Mesendoderm (in vitro differentiated cells): Measurements from ENCODE around the gene TFDP1.

ENCODE experiments used
- DNase-seq: peaks from one replicate; pipeline ENCODE4 v3.0.0; 2013
- H2AK5ac ChIP-seq: 2 replicates; pipeline ENCODE4 v1.6.1; 2013; ENCODE audit warnings: low read length, inconsistent platforms
- H2BK120ac ChIP-seq: 2 replicates; pipeline ENCODE4 v1.6.1; 2013; ENCODE audit warnings: low read depth, mild to moderate bottlenecking, low read length, moderate library complexity, mixed read lengths
- H2BK15ac ChIP-seq: replicated peaks from 2 replicates; pipeline ENCODE4 v1.6.1; 2013; ENCODE audit warnings: low read depth, mild to moderate bottlenecking, moderate library complexity
- H2BK5ac ChIP-seq: 2 replicates; pipeline ENCODE4 v1.6.1; 2013; ENCODE audit warnings: low read length, inconsistent platforms
- H3K18ac ChIP-seq: 2 replicates; pipeline ENCODE4 v1.6.1; 2013; ENCODE audit warnings: mild to moderate bottlenecking, low read length, mixed read lengths
- H3K23ac ChIP-seq: one replicate; pipeline ENCODE4 v1.6.1; 2013; ENCODE audit warnings: low read length
- H3K27ac ChIP-seq: 2 replicates; pipeline ENCODE4 v1.5.1; 2013; ENCODE audit warnings: low read depth, mild to moderate bottlenecking, inconsistent platforms, low read length, moderate library complexity
- H3K27me3 ChIP-seq: 2 replicates; pipeline ENCODE4 v1.6.1; 2013; ENCODE audit warnings: low read length, control low read depth, mild to moderate bottlenecking, inconsistent platforms; ENCODE audit not compliant: insufficient read depth, poor library complexity
- H3K36me3 ChIP-seq: 2 replicates; pipeline ENCODE4 v1.6.1; 2013; ENCODE audit warnings: low read length, inconsistent platforms; ENCODE audit not compliant: control insufficient read depth, insufficient read depth
- H3K4ac ChIP-seq: one replicate; pipeline ENCODE4 v1.6.1; 2013; ENCODE audit warnings: low read depth, mild to moderate bottlenecking, low read length, moderate library complexity
- H3K4me1 ChIP-seq: 2 replicates; pipeline ENCODE4 v1.6.1; 2013; ENCODE audit warnings: low read depth, low read length, inconsistent platforms; ENCODE audit not compliant: control insufficient read depth
- H3K4me2 ChIP-seq: 2 replicates; pipeline ENCODE4 v1.6.1; 2013; ENCODE audit warnings: low read length
- H3K4me3 ChIP-seq: 2 replicates; pipeline ENCODE4 v1.5.1; 2013; ENCODE audit warnings: mild to moderate bottlenecking, low read length
- H3K56ac ChIP-seq: one replicate; pipeline ENCODE4 v1.6.1; 2013; ENCODE audit warnings: low read length
- H3K79me1 ChIP-seq: 2 replicates; pipeline ENCODE4 v1.6.1; 2013; ENCODE audit warnings: low read length, inconsistent platforms
- H3K79me2 ChIP-seq: 2 replicates; pipeline ENCODE4 v1.6.1; 2013; ENCODE audit warnings: mild to moderate bottlenecking, low read length; ENCODE audit not compliant: control insufficient read depth, insufficient read depth
- H3K9ac ChIP-seq: 2 replicates; pipeline ENCODE4 v1.6.1; 2013; ENCODE audit warnings: low read length, inconsistent platforms
- H4K5ac ChIP-seq: one replicate; pipeline ENCODE4 v1.6.1; 2013; ENCODE audit warnings: low read length
- H4K8ac ChIP-seq: one replicate; pipeline ENCODE4 v1.6.1; 2013; ENCODE audit warnings: low read depth, mild to moderate bottlenecking, control low read depth, low read length, moderate library complexity
- WGBS: extraction: QIAGEN DNeasy Blood & Tissue Kit; methylation state at CpG from one replicate; pipeline ENCODE4 v1.1.7; 2013; ENCODE audit warnings: low lambda C conversion rate, missing lambda C conversion rate; ENCODE audit not compliant: insufficient coverage; ENCODE audit errors: extremely low coverage; 5-methylcytosine and 5-hydroxymethylcytosine counted together

TFDP1 gene

GRCh38 chr13:113586661-113587479 is 2.3 kb downstream of the TFDP1 start:
- Histone ChIP-seq H3K18ac (no peak overlapping the region), H2AK5ac (no peak overlapping the region), H3K79me2 (peaks cover 57% of the 10 kb centered on the region), H3K27ac (no peak overlapping the region), H3K79me1 (peaks cover 30% of the 10 kb centered on the region), H2BK120ac (no peak overlapping the region), H3K9ac (peak overlapping the region; percentile 48), H3K36me3 (peaks cover 15% of the 10 kb centered on the region), H3K4ac (no peak overlapping the region), H3K27me3 (no peaks in the 10 kb centered on the region), H3K4me3 (no peak overlapping the region), H4K8ac (no peak overlapping the region), H2BK5ac (no peak overlapping the region), H3K4me1 (no peaks in the 10 kb centered on the region), H3K56ac (peak overlapping the region; percentile 52), H2BK15ac (no peak overlapping the region), H4K5ac (no peak overlapping the region), H3K23ac (no peak overlapping the region), H3K4me2 (no peak overlapping the region)
- DNase-seq, result no peak
- WGBS, result no CpG with 5 or more reads among the region's 23 CpGs

GRCh38 chr13:113588394-113589111 is 4.0 kb downstream of the TFDP1 start:
- Histone ChIP-seq H4K5ac (no peak overlapping the region), H4K8ac (no peak overlapping the region), H2BK120ac (no peak overlapping the region), H3K79me2 (peaks cover 70% of the 10 kb centered on the region), H3K9ac (no peak overlapping the region), H3K23ac (no peak overlapping the region), H3K4me1 (no peaks in the 10 kb centered on the region), H3K27me3 (no peaks in the 10 kb centered on the region), H3K4me2 (no peak overlapping the region), H2BK15ac (no peak overlapping the region), H3K79me1 (peaks cover 32% of the 10 kb centered on the region), H3K4ac (no peak overlapping the region), H3K27ac (no peak overlapping the region), H3K36me3 (peaks cover 17% of the 10 kb centered on the region), H2BK5ac (no peak overlapping the region), H3K18ac (no peak overlapping the region), H3K56ac (no peak overlapping the region), H3K4me3 (no peak overlapping the region), H2AK5ac (no peak overlapping the region)
- no peak for DNase-seq
- whole genome bisulfite sequencing, result no CpG with 5 or more reads among the region's 6 CpGs

- no peak overlapping the region for H3K4ac ChIP-seq
- H3K18ac ChIP-seq, result no peak overlapping the region
- H2BK5ac ChIP-seq, result no peak overlapping the region
- no peaks in the 10 kb centered on the region for H3K4me1 ChIP-seq
- no CpG with 5 or more reads among the region's 18 CpGs for WGBS
- peaks cover 33% of the 10 kb centered on the region for H3K79me1 ChIP-seq
- peaks cover 17% of the 10 kb centered on the region for H3K36me3 ChIP-seq
- H3K23ac ChIP-seq, result no peak overlapping the region
- H4K5ac ChIP-seq, result no peak overlapping the region
- H4K8ac ChIP-seq, result no peak overlapping the region
- H3K27ac ChIP-seq, result no peak overlapping the region
- H3K4me3 ChIP-seq, result no peak overlapping the region
- H2BK120ac ChIP-seq, result no peak overlapping the region
- H3K4me2 ChIP-seq, result no peak overlapping the region
- H3K27me3 ChIP-seq, result no peaks in the 10 kb centered on the region
- no peak overlapping the region for H3K9ac ChIP-seq
- no peak for DNase-seq
- H2BK15ac ChIP-seq, result no peak overlapping the region
- peaks cover 74% of the 10 kb centered on the region for H3K79me2 ChIP-seq
- H2AK5ac ChIP-seq, result no peak overlapping the region
- no peak overlapping the region for H3K56ac ChIP-seq
These were observed 4.9 kb downstream of the TFDP1 start for GRCh38 chr13:113589251-113589960.

- H3K27ac ChIP-seq, result no peak overlapping the region
- peaks cover 34% of the 10 kb centered on the region for H3K79me1 ChIP-seq
- H2BK5ac ChIP-seq, result no peak overlapping the region
- H3K36me3 ChIP-seq, result peaks cover 18% of the 10 kb centered on the region
- no peak overlapping the region for H2BK15ac ChIP-seq
- H2BK120ac ChIP-seq, result no peak overlapping the region
- no peak overlapping the region for H3K4me2 ChIP-seq
- H3K4me3 ChIP-seq, result no peak overlapping the region
- no peaks in the 10 kb centered on the region for H3K4me1 ChIP-seq
- H4K5ac ChIP-seq, result no peak overlapping the region
- no peak overlapping the region for H3K4ac ChIP-seq
- H3K27me3 ChIP-seq, result no peaks in the 10 kb centered on the region
- no peak for DNase-seq
- no peak overlapping the region for H3K56ac ChIP-seq
- H4K8ac ChIP-seq, result no peak overlapping the region
- no CpG with 5 or more reads among the region's 14 CpGs for WGBS
- no peak overlapping the region for H3K23ac ChIP-seq
- H3K79me2 ChIP-seq, result peaks cover 78% of the 10 kb centered on the region
- no peak overlapping the region for H3K9ac ChIP-seq
- no peak overlapping the region for H2AK5ac ChIP-seq
- H3K18ac ChIP-seq, result no peak overlapping the region
These were observed 5.4 kb downstream of the TFDP1 start for GRCh38 chr13:113589961-113590339.

- no peak overlapping the region for H3K23ac ChIP-seq
- no peak overlapping the region for H2BK120ac ChIP-seq
- H3K4me1 ChIP-seq, result no peaks in the 10 kb centered on the region
- H3K36me3 ChIP-seq, result peaks cover 17% of the 10 kb centered on the region
- no peak overlapping the region for H2BK15ac ChIP-seq
- no peak overlapping the region for H2AK5ac ChIP-seq
- no peak overlapping the region for H4K8ac ChIP-seq
- H4K5ac ChIP-seq, result no peak overlapping the region
- no peak overlapping the region for H3K4me3 ChIP-seq
- H3K4ac ChIP-seq, result no peak overlapping the region
- H3K27me3 ChIP-seq, result no peaks in the 10 kb centered on the region
- H3K79me1 ChIP-seq, result peaks cover 40% of the 10 kb centered on the region
- H3K56ac ChIP-seq, result no peak overlapping the region
- H3K9ac ChIP-seq, result no peak overlapping the region
- WGBS, result no CpG with 5 or more reads among the region's 11 CpGs
- DNase-seq, result no peak
- H3K27ac ChIP-seq, result no peak overlapping the region
- no peak overlapping the region for H3K4me2 ChIP-seq
- H3K18ac ChIP-seq, result no peak overlapping the region
- peaks cover 79% of the 10 kb centered on the region for H3K79me2 ChIP-seq
- H2BK5ac ChIP-seq, result no peak overlapping the region
These were observed 7.2 kb downstream of the TFDP1 start for GRCh38 chr13:113591750-113592149.
